Gastroesophageal sphincter (tissue), 3 donors: ENCODE results near the gene R3HDM2.

Experiments
- CTCF ChIP-seq, 4 experiments: fragments of 200-600 bp in 2 of 4; fragments of 450-650 bp in 2 of 4; sonication (generic) in 1 of 4; IDR thresholded peaks; one replicate each; pipeline ENCODE4 v1.5.1; 2017 to 2019; ENCODE audit warnings: antibody characterized with exemption in 4 of 4, mild to moderate bottlenecking in 2 of 4, moderate library complexity in 2 of 4
- POLR2AphosphoS5 ChIP-seq: sonication (generic); formaldehyde crosslinking; IDR thresholded peaks from one replicate; pipeline ENCODE4 v1.6.1; 2017; ENCODE audit warnings: antibody characterized with exemption

DNA sequence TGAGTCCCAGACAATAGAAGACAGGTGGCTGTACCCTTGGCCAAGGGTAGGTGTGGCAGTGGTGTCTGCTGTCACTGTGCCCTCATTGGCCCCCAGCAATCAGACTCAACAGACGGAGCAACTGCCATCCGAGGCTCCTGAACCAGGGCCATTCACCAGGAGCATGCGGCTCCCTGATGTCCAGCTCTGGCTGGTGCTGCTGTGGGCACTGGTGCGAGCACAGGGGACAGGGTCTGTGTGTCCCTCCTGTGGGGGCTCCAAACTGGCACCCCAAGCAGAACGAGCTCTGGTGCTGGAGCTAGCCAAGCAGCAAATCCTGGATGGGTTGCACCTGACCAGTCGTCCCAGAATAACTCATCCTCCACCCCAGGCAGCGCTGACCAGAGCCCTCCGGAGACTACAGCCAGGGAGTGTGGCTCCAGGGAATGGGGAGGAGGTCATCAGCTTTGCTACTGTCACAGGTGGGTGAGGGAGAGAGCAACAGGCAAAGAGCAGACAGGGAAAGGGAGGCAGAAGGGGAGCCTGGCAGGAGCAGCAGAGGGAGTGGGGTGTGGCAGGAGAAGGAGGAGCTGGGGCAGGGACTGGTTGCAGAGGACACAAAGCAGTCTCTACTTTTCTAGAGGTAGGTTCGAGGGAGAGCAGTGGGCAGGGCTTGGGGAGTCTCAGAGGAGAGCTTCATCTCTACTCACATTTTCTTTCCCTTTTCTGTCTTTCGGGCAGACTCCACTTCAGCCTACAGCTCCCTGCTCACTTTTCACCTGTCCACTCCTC lies 24.7 kb upstream of the R3HDM2 start:
- no peak for TF ChIP-seq CTCF (IDR thresholded peaks at IDR 0.05)
- no peak for TF ChIP-seq POLR2AphosphoS5
